ENCODE data around the gene STAT3.

Gene STAT3

GRCh38 chr17:42279776-42280630, 108.2 kb downstream of the STAT3 start:
- ChIA-PET CTCF (interaction anchor here (0.5 to 1.2 kb wide), 4 partner anchors 9 to 68 kb away, joined by 3 to 5 read pairs (median 4); no protein-coding TSS in a partner anchor), POLR2A (no interaction called here)
- TF ChIP-seq SP1 (IDR thresholded peaks at IDR 0.05) (no peak), FOXA1 (IDR thresholded peaks at IDR 0.05) (no peak), PKNOX1 (IDR thresholded peaks at IDR 0.05) (no peak), NFRKB (IDR thresholded peaks at IDR 0.05) (no peak), FOXM1 (IDR thresholded peaks at IDR 0.05; ENCODE audit: borderline replicate concordance) (no peak), TARDBP (IDR thresholded peaks at IDR 0.05) (no peak), FOXK2 (IDR thresholded peaks at IDR 0.05) (no peak), ARNT (IDR thresholded peaks at IDR 0.05) (no peak)
- DNase-seq (ENCODE audit: extremely low spot score): peak; percentile 4

GRCh38 chr17:42277342-42277712, 110.9 kb downstream of the STAT3 start:
- POLR2A ChIA-PET: interaction anchor here (0.6 to 1.6 kb wide), 12 partner anchors 9 to 145 kb away, joined by 3 to 4 read pairs (median 3); partner anchors contain the start of gene STAT3
- CTCF ChIA-PET: interaction anchor here (0.6 to 1.1 kb wide), 3 partner anchors 15 to 184 kb away, joined by 3 to 5 read pairs (median 3); no protein-coding TSS in a partner anchor
- no peak for DNase-seq (ENCODE audit: extremely low spot score)
- TF ChIP-seq L3MBTL2 (conservative IDR thresholded peaks at IDR 0.05) (no peak), HDGF (IDR thresholded peaks at IDR 0.05; ENCODE audit: borderline replicate concordance) (no peak), ARNT (IDR thresholded peaks at IDR 0.05) (no peak), SP1 (IDR thresholded peaks at IDR 0.05) (no peak), NFRKB (IDR thresholded peaks at IDR 0.05) (no peak), FOXM1 (IDR thresholded peaks at IDR 0.05; ENCODE audit: borderline replicate concordance) (no peak), CTBP1 (IDR thresholded peaks at IDR 0.05; ENCODE audit: borderline replicate concordance) (no peak), BHLHE40 (IDR thresholded peaks at IDR 0.05; ENCODE audit: borderline replicate concordance) (no peak), ZNF384 (IDR thresholded peaks at IDR 0.05) (no peak), LEF1 (IDR thresholded peaks at IDR 0.05; ENCODE audit: borderline replicate concordance) (no peak), FOXA1 (IDR thresholded peaks at IDR 0.05) (no peak), TARDBP (IDR thresholded peaks at IDR 0.05) (no peak), SUZ12 (IDR thresholded peaks at IDR 0.05) (no peak), PKNOX1 (IDR thresholded peaks at IDR 0.05) (no peak), FOXK2 (IDR thresholded peaks at IDR 0.05) (no peak), ELF4 (IDR thresholded peaks at IDR 0.05) (no peak)

DNA sequence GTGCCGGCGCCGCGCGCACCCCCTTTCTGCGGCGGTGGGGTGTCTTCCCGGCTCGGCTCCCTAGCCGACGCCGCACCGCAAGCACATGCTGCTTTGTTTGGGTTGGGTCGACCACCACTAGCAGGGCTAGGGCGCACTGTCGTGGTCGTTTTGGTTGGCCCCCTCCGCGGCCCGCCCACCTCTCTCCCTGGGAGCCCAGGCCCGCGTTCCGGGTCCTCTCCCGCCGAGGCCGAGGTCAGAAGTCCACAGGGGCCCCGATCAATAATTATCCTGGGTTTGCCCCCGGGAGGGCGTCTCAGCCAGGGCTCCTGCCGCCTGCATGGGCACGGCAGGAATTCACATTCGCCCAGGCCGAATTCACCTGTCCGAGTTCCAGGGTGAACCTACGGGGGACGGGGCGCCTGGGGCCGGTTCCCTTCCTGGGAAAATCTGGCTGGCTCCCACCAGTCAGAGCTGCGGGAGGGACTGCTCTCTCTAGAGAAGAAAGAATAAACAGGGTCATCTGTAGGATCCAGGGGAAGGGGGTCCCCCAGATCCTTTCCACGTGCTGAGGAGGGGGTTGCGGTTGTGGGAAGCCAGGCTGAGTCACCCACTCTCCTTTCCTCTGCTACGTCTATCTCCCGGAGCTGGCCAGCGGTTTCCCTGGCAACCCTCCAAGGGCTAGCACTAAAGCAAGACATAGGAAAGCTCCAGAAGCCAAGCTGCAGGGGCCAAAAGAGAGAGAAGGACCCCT, 111.5 kb downstream of the STAT3 start:
- DNase-seq (ENCODE audit: extremely low spot score): peak; percentile 19
- no peak for TF ChIP-seq FOXK2 (IDR thresholded peaks at IDR 0.05)
- TF ChIP-seq HDGF (IDR thresholded peaks at IDR 0.05; ENCODE audit: borderline replicate concordance): no peak
- no peak for TF ChIP-seq CTBP1 (IDR thresholded peaks at IDR 0.05; ENCODE audit: borderline replicate concordance)
- TF ChIP-seq L3MBTL2 (conservative IDR thresholded peaks at IDR 0.05): no peak; the same call in 1 of the 2 replicates
- no peak for TF ChIP-seq ARNT (IDR thresholded peaks at IDR 0.05)
- no peak for TF ChIP-seq FOXM1 (IDR thresholded peaks at IDR 0.05; ENCODE audit: borderline replicate concordance)
- no peak for TF ChIP-seq ELF4 (IDR thresholded peaks at IDR 0.05)
- TF ChIP-seq SP1 (IDR thresholded peaks at IDR 0.05): no peak
- no peak for TF ChIP-seq TARDBP (IDR thresholded peaks at IDR 0.05)
- TF ChIP-seq PKNOX1 (IDR thresholded peaks at IDR 0.05): no peak
- TF ChIP-seq ZNF384 (IDR thresholded peaks at IDR 0.05): no peak
- no peak for TF ChIP-seq BHLHE40 (IDR thresholded peaks at IDR 0.05; ENCODE audit: borderline replicate concordance)
- TF ChIP-seq FOXA1 (IDR thresholded peaks at IDR 0.05): no peak
- TF ChIP-seq LEF1 (IDR thresholded peaks at IDR 0.05; ENCODE audit: borderline replicate concordance): no peak
- TF ChIP-seq NFRKB (IDR thresholded peaks at IDR 0.05): no peak
- TF ChIP-seq SUZ12 (IDR thresholded peaks at IDR 0.05): no peak
- CTCF ChIA-PET: interaction anchor here (0.6 to 1.1 kb wide), 3 partner anchors 15 to 184 kb away, joined by 3 to 5 read pairs (median 3); no protein-coding TSS in a partner anchor
- POLR2A ChIA-PET: interaction anchor here (0.6 to 1.8 kb wide), 13 partner anchors 9 to 146 kb away, joined by 3 to 4 read pairs (median 3); partner anchors contain the start of gene STAT3

GRCh38 chr17:42276359-42276608, 112.0 kb downstream of the STAT3 start, which contains the start of gene STAT5B:
TSS of gene STAT5B (minus strand) at chr17:42276391. CDS start at chr17:42232127, 44,264 bp downstream.
- DNase-seq (ENCODE audit: extremely low spot score): peak; percentile 85
- POLR2A ChIA-PET: interaction anchor here (0.6 to 1.8 kb wide), 5 partner anchors 9 to 40 kb away, joined by 3 to 4 read pairs (median 3); no protein-coding TSS in a partner anchor

More at GRCh38 chr17:42276359-42276608, 112.0 kb downstream of the STAT3 start, which contains the start of gene STAT5B:
- CTCF ChIA-PET: no interaction called here
- TF ChIP-seq ZNF384 (IDR thresholded peaks at IDR 0.05) (no peak), ELF4 (IDR thresholded peaks at IDR 0.05) (no peak), LEF1 (IDR thresholded peaks at IDR 0.05; ENCODE audit: borderline replicate concordance) (no peak), ARNT (IDR thresholded peaks at IDR 0.05) (no peak), NFRKB (IDR thresholded peaks at IDR 0.05) (no peak), CTBP1 (IDR thresholded peaks at IDR 0.05; ENCODE audit: borderline replicate concordance) (no peak), SP1 (IDR thresholded peaks at IDR 0.05) (no peak), L3MBTL2 (conservative IDR thresholded peaks at IDR 0.05) (no peak), FOXK2 (IDR thresholded peaks at IDR 0.05) (no peak), FOXM1 (IDR thresholded peaks at IDR 0.05; ENCODE audit: borderline replicate concordance) (no peak), BHLHE40 (IDR thresholded peaks at IDR 0.05; ENCODE audit: borderline replicate concordance) (no peak), SUZ12 (IDR thresholded peaks at IDR 0.05) (no peak)

All from HEK293T (cell line).